Peyer's patch (tissue), 4 donors: ENCODE data around the gene SF3B6.

Experiments
- CTCF ChIP-seq, 6 experiments: fragments of 450-650 bp in 4 of 6; fragments of 200-600 bp in 2 of 6; sonication (generic) in 1 of 6; IDR thresholded peaks; one replicate each; pipeline ENCODE4 v1.5.1; 2017 to 2019; ENCODE audit warnings: antibody characterized with exemption in 6 of 6, mild to moderate bottlenecking in 3 of 6, moderate library complexity in 1 of 6
- POLR2A ChIP-seq, 2 donors: fragments of 450-650 bp; IDR thresholded peaks; one replicate each; pipeline ENCODE4 v1.5.1; 2017; ENCODE audit warnings: antibody characterized with exemption in 2 of 2, mild to moderate bottlenecking in 2 of 2, moderate library complexity in 2 of 2

GRCh38 chr2:24024018-24024417 is 52.1 kb downstream of the SF3B6 start:
- TF ChIP-seq POLR2A (IDR thresholded peaks at IDR 0.05): no peak
- TF ChIP-seq CTCF (IDR thresholded peaks at IDR 0.05): no peak
